Mucosa of rectum (tissue), 2 donors: Measurements from ENCODE around the gene ISM1.

ENCODE experiments used
- H3K27ac ChIP-seq, 2 donors: one replicate each; pipeline ENCODE4 v1.7.0; 2013; ENCODE audit warnings: inconsistent platforms in 2 of 2, low read depth in 2 of 2, low read length in 2 of 2
- H3K27me3 ChIP-seq, 2 donors: one replicate each; pipeline ENCODE4 v1.7.0; 2013; ENCODE audit warnings: low read length in 2 of 2; ENCODE audit not compliant: control insufficient read depth in 2 of 2, insufficient read depth in 2 of 2
- H3K36me3 ChIP-seq, 2 donors: one replicate each; pipeline ENCODE4 v1.7.0; 2013; ENCODE audit warnings: low read length in 2 of 2; ENCODE audit not compliant: control insufficient read depth in 2 of 2, insufficient read depth in 2 of 2
- H3K4me1 ChIP-seq, 2 donors: one replicate each; pipeline ENCODE4 v1.7.0; 2013; ENCODE audit warnings: low read length in 2 of 2, mild to moderate bottlenecking in 1 of 2; ENCODE audit not compliant: control insufficient read depth in 2 of 2, insufficient read depth in 2 of 2
- H3K4me3 ChIP-seq, 2 donors: one replicate each; pipeline ENCODE4 v1.7.0; 2013; ENCODE audit warnings: low read length in 2 of 2
- H3K9ac ChIP-seq, 2 donors: one replicate each; pipeline ENCODE4 v1.7.0; 2013; ENCODE audit warnings: low read length in 2 of 2, low read depth in 1 of 2, mild to moderate bottlenecking in 1 of 2
- H3K9me3 ChIP-seq, 2 donors: one replicate each; pipeline ENCODE4 v1.7.0; 2013; ENCODE audit warnings: low read length in 2 of 2; ENCODE audit not compliant: control insufficient read depth in 2 of 2
- donor health status: healthy.
- donor health status: Normal muscosa, but diverticular disease.

Gene ISM1

DNA sequence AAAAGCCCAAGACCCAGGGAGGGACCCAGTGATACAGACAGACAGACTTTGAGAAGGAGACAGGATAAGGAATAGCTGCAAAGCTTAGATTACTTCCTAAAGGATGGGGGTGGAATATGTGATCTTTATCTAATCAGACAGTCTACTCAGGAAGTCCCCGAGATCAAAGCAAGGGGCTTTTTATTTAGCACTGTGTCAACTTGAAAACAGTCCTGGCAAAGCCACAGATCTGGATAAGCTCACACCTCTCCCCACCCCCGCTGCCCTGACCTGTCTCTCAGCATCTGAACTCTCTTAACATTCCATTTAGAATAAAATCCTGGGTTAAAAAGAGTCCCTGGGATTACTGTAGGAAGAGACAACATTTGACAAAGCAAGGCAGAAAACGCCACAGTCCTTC is 101.5 kb downstream of the ISM1 start:
- no peaks in the 10 kb centered on the region for H3K4me1 ChIP-seq

DNA sequence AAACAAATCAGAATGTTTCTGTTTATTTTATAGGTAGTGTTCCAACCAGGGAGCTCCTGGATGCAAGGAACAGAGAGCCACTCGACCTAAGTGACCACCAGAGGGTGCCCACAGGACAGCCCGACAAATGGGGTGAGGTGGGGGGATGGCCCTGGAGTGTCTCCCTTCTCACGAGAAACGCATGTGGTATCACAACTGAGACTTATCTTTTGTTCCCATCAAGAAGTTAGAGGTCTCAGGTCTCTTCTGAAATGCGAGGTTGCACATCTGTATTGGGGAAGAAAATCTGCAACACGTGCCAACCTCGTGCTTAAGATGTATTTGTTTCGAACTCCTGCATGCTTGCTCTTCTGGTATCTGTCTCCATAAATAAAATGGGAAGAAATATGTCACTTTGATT is 104.0 kb downstream of the ISM1 start:
- no peak overlapping the region for H3K27ac ChIP-seq
- H3K4me1 ChIP-seq, result no peaks in the 10 kb centered on the region
- no peak overlapping the region for H3K9ac ChIP-seq
- H3K4me3 ChIP-seq, result no peak overlapping the region
- H3K27me3 ChIP-seq, result no peaks in the 10 kb centered on the region
- no peaks in the 10 kb centered on the region for H3K36me3 ChIP-seq
- no peaks in the 10 kb centered on the region for H3K9me3 ChIP-seq

More for the DNA sequence above, 101.5 kb downstream of the ISM1 start:
- no peaks in the 10 kb centered on the region for H3K36me3 ChIP-seq
- H3K9me3 ChIP-seq, result no peaks in the 10 kb centered on the region
- H3K9ac ChIP-seq, result no peak overlapping the region
- no peaks in the 10 kb centered on the region for H3K27me3 ChIP-seq
- no peak overlapping the region for H3K27ac ChIP-seq
- H3K4me3 ChIP-seq, result no peak overlapping the region

GRCh38 chr20:13325796-13326340 is 104.8 kb downstream of the ISM1 start:
- no peak overlapping the region for H3K27ac ChIP-seq
- H3K36me3 ChIP-seq, result no peaks in the 10 kb centered on the region
- no peaks in the 10 kb centered on the region for H3K4me1 ChIP-seq
- H3K9ac ChIP-seq, result no peak overlapping the region
- no peaks in the 10 kb centered on the region for H3K9me3 ChIP-seq
- no peak overlapping the region for H3K4me3 ChIP-seq
- no peaks in the 10 kb centered on the region for H3K27me3 ChIP-seq

- no peaks in the 10 kb centered on the region for H3K36me3 ChIP-seq
- H3K4me1 ChIP-seq, result no peaks in the 10 kb centered on the region
- no peak overlapping the region for H3K4me3 ChIP-seq
- no peak overlapping the region for H3K9ac ChIP-seq
- no peaks in the 10 kb centered on the region for H3K9me3 ChIP-seq
- no peak overlapping the region for H3K27ac ChIP-seq
- H3K27me3 ChIP-seq, result no peaks in the 10 kb centered on the region
Measured at GRCh38 chr20:13331536-13331935, 110.5 kb downstream of the ISM1 start.

DNA sequence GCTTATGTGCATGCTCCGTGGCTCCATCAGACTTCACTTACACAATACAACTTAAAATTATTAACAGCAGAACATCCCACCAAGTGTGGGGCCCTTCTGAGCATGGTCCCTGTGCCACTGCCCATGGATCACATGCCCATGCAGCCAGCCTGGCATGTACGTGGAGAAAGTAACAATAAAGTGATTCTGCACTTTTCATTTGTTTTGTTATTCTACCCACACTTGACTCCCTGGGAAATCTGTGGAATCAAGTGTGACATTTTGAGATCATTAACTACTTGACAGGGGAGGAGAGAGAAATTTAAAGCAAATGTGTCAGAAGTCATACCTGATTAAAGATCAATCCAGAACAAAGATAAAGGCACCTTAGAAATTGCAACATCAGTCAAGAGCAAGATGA is 112.0 kb downstream of the ISM1 start:
- no peak overlapping the region for H3K27ac ChIP-seq
- no peaks in the 10 kb centered on the region for H3K36me3 ChIP-seq
- H3K9me3 ChIP-seq, result no peaks in the 10 kb centered on the region
- H3K27me3 ChIP-seq, result no peaks in the 10 kb centered on the region
- H3K4me1 ChIP-seq, result no peaks in the 10 kb centered on the region
- H3K4me3 ChIP-seq, result no peak overlapping the region
- no peak overlapping the region for H3K9ac ChIP-seq

DNA sequence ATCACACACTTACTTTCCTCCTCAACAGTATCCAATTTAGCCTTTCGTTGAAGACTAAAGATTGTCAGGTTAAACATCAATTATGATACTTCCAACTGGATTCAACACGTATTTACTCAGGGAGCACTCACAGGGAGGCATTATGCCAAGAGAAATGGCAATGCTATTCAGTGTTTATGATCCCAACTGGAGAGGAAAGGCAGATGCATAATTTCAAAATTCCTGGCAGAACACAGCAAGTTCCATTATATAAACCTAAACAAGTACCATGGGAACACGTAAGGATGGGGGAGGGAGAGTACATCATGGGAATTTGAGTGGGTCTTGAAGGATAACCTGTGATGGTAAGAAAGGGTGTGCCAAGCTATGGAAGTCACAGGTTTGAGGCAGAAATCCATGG is 112.7 kb downstream of the ISM1 start:
- no peaks in the 10 kb centered on the region for H3K9me3 ChIP-seq
- H3K27me3 ChIP-seq, result no peaks in the 10 kb centered on the region
- peaks cover 0 to 2% of the 10 kb centered on the region in 2 donors for H3K4me1 ChIP-seq
- no peak overlapping the region for H3K27ac ChIP-seq
- no peak overlapping the region for H3K4me3 ChIP-seq
- no peak overlapping the region for H3K9ac ChIP-seq
- no peaks in the 10 kb centered on the region for H3K36me3 ChIP-seq

- H3K9me3 ChIP-seq, result no peaks in the 10 kb centered on the region
- H3K27ac ChIP-seq, result no peak overlapping the region
Measured at GRCh38 chr20:13336308-13337089, 115.4 kb downstream of the ISM1 start.

GRCh38 chr20:13337090-13337784 is 116.2 kb downstream of the ISM1 start:
- Histone ChIP-seq H3K36me3 (no peaks in the 10 kb centered on the region), H3K4me3 (no peak overlapping the region), H3K9me3 (no peaks in the 10 kb centered on the region), H3K27me3 (no peaks in the 10 kb centered on the region), H3K27ac (no peak overlapping the region), H3K9ac (no peak overlapping the region), H3K4me1 (peaks cover 0 to 4% of the 10 kb centered on the region in 2 donors)

More at GRCh38 chr20:13336308-13337089, 115.4 kb downstream of the ISM1 start:
- no peak overlapping the region for H3K9ac ChIP-seq
- H3K4me1 ChIP-seq, result peaks cover 0 to 4% of the 10 kb centered on the region in 2 donors
- no peak overlapping the region for H3K4me3 ChIP-seq
- no peaks in the 10 kb centered on the region for H3K27me3 ChIP-seq
- no peaks in the 10 kb centered on the region for H3K36me3 ChIP-seq

GRCh38 chr20:13338097-13338661 is 117.1 kb downstream of the ISM1 start:
- peaks cover 0 to 4% of the 10 kb centered on the region in 2 donors for H3K4me1 ChIP-seq
- H3K9ac ChIP-seq, result no peak overlapping the region
- H3K4me3 ChIP-seq, result no peak overlapping the region
- no peaks in the 10 kb centered on the region for H3K36me3 ChIP-seq
- H3K27ac ChIP-seq, result no peak overlapping the region
- no peaks in the 10 kb centered on the region for H3K9me3 ChIP-seq
- no peaks in the 10 kb centered on the region for H3K27me3 ChIP-seq

DNA sequence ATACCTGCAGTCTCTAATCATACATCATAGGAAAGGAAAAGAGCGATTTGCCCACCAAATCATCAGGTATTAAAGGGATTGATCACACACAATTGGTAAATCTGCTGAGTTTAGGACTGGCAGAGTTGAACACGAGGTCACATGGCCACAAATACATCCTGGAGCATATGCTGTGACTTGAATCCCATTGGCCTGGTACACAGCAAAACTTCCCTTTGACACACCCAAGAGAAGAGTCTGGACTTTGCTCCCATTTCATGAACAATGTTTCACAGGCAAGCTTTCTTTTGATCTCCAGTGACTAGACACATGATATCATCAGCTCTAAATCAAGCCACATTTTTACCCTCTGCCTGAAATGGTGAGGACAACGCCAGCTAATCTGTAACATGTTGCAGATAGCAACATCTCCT is 117.9 kb downstream of the ISM1 start:
- no peaks in the 10 kb centered on the region for H3K9me3 ChIP-seq
- H3K9ac ChIP-seq, result no peak overlapping the region
- H3K4me1 ChIP-seq, result peaks cover 0 to 4% of the 10 kb centered on the region in 2 donors
- no peaks in the 10 kb centered on the region for H3K27me3 ChIP-seq
- no peak overlapping the region for H3K27ac ChIP-seq
- no peak overlapping the region for H3K4me3 ChIP-seq
- no peaks in the 10 kb centered on the region for H3K36me3 ChIP-seq
